Measurements from ENCODE around the gene DDX59. TPM values are rescaled to one million over a fixed set of nuclear protein-coding genes. Genes with fewer than 3 reads are reported as not detected.
"Not testable (repeated sequence)": the region's sequence is repeated elsewhere in the genome, so short reads cannot be mapped to it uniquely, and the experiment has no call there.

Gene DDX59
- total RNA-seq, 1 experiment from 2014 or later, result 9.6 TPM

DNA sequence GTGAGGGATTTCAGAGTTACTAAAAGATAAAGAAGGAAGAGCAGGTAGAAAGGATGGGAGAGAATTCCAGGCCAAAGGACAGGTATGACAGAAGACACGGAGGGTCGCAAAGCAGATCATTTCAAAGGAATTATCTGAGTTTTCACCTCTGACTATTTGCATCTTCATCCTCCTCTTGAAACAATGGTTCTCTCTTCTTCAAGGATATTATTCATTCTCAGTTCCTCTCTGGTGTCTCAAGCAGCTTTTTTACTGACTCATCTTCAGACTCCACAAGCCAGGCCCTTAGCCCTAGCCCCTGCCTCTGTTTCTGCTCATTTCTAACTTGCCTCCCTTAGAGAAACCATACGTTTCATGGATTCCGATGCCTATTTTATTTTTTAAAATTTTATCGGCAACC lies 15.0 kb downstream of the DDX59 start:
- H3K27me3 ChIP-seq, result no peaks in the 10 kb centered on the region
- no peaks in the 10 kb centered on the region for H3K36me3 ChIP-seq
- H3K9me3 ChIP-seq (replicated peaks), result no peaks in the 10 kb centered on the region
- H3K4me3 ChIP-seq, result no peak overlapping the region
- no peaks in the 10 kb centered on the region for H3K4me1 ChIP-seq
- H3K27ac ChIP-seq, result no peak overlapping the region
- no peak for DNase-seq

DNA sequence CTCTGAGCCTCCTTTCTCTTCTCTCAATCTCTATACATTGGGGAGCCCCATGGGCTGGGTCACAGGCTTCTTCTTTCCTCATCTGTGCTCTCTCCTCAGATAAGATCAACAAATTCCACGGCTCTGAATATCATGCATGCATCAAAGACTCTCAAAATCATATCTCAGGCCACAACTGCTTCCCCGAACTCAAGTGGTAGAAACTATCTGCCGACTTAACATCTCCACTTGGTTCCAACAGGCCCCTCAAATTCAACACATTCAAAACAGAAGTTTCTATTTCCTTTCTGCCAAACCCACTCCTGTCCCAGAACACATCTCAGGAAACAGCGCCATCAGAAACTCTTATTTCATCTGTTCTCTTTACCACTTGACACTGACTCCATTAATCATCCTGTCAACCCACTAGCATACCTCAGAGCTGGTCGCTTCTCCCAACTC lies 16.7 kb downstream of the DDX59 start:
- no peaks in the 10 kb centered on the region for H3K27me3 ChIP-seq
- H3K4me3 ChIP-seq, result no peak overlapping the region
- H3K27ac ChIP-seq, result no peak overlapping the region
- H3K9me3 ChIP-seq (replicated peaks), result no peaks in the 10 kb centered on the region
- no peaks in the 10 kb centered on the region for H3K4me1 ChIP-seq
- DNase-seq, result no peak
- H3K36me3 ChIP-seq, result 0 out of 2 replicates have a peak, but pooled peaks cover 4% of the 10 kb centered on the region

- no peaks in the 10 kb centered on the region for H3K27me3 ChIP-seq
- no peaks in the 10 kb centered on the region for H3K4me1 ChIP-seq
- H3K4me3 ChIP-seq, result no peak overlapping the region
- 0 out of 2 replicates have a peak, but pooled peaks cover 4% of the 10 kb centered on the region for H3K36me3 ChIP-seq
- no peaks in the 10 kb centered on the region for H3K9me3 ChIP-seq (replicated peaks)
- no peak for DNase-seq
- H3K27ac ChIP-seq, result no peak overlapping the region
These were observed 17.3 kb downstream of the DDX59 start for GRCh38 chr1:200652378-200652777.

DNA sequence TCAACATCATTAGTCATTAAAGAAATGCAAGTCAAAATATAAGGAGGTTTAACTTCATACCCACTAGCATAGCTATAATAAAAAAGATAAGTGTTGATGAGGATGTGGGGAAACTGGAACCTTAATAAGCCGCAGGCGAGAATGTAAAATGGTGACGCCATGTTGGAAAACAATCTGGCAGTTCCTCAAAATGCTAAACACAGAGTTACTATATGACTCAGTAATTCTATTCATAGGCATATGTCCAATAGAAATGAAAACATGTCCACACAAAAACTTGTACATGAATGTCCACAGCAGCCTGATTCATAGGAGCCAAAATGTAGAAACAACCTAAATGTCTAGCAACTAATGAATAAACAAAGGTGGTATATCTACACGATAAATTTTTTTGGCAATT lies 23.2 kb downstream of the DDX59 start:
- no peak for DNase-seq
- H3K36me3 ChIP-seq, result 0 out of 2 replicates have a peak, but pooled peaks cover 4% of the 10 kb centered on the region
- no peaks in the 10 kb centered on the region for H3K4me1 ChIP-seq
- H3K27me3 ChIP-seq, result no peaks in the 10 kb centered on the region
- no peak overlapping the region for H3K27ac ChIP-seq
- H3K9me3 ChIP-seq (replicated peaks), result no peaks in the 10 kb centered on the region
- no peak overlapping the region for H3K4me3 ChIP-seq

DNA sequence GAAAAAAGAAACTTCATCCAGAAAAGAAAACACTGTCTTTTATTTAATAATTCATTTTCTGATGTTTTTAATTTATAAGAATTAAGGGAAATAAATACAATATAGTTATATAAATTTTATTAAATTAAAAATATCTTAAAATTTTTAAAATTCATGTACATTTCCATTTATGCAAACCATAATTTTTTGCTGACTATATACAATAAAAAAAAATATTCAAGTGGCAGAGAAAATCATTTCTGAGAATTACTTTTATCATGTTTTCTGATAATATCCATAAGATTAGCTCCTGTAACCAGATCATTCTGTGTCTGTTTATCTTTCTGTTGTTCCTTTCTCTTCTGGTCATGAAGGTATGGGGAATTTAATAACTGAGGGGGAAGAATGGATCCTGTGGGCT lies 25.7 kb downstream of the DDX59 start:
- no peak overlapping the region for H3K4me3 ChIP-seq
- H3K9me3 ChIP-seq (replicated peaks), result no peaks in the 10 kb centered on the region
- H3K27me3 ChIP-seq, result no peaks in the 10 kb centered on the region
- no peak overlapping the region for H3K27ac ChIP-seq
- no peak for DNase-seq
- H3K4me1 ChIP-seq, result no peaks in the 10 kb centered on the region
- 0 out of 2 replicates have a peak, but pooled peaks cover 4% of the 10 kb centered on the region for H3K36me3 ChIP-seq

DNA sequence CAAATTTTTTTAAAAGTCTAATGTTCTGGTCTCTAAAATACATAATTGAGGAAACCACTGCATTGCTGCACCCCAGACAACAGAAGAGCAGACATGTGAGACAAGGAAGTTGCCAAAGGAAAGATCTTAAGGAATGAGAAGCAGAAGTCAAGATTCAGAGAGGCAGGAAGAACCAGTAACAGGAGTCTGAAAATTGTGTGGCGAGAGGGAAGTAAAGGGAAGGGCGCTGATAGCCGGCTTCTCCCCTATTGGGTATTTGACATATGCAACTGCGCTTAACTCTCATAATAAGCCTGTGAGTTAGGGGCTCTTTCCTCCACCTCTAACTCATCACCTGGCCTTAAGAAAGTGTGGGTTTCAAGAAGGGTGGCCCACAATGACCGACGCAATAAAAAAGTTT lies 27.2 kb downstream of the DDX59 start:
- H3K36me3 ChIP-seq, result no peaks in the 10 kb centered on the region
- no peaks in the 10 kb centered on the region for H3K9me3 ChIP-seq (replicated peaks)
- H3K27ac ChIP-seq, result no peak overlapping the region
- DNase-seq, result no peak
- H3K27me3 ChIP-seq, result no peaks in the 10 kb centered on the region
- no peak overlapping the region for H3K4me3 ChIP-seq
- no peaks in the 10 kb centered on the region for H3K4me1 ChIP-seq

- no peak overlapping the region for H3K27ac ChIP-seq
- H3K27me3 ChIP-seq, result no peaks in the 10 kb centered on the region
- no peaks in the 10 kb centered on the region for H3K9me3 ChIP-seq (replicated peaks)
- H3K4me3 ChIP-seq, result no peak overlapping the region
- no peaks in the 10 kb centered on the region for H3K4me1 ChIP-seq
- DNase-seq, result no peak
- H3K36me3 ChIP-seq, result no peaks in the 10 kb centered on the region
These were observed 28.7 kb downstream of the DDX59 start for GRCh38 chr1:200640963-200641401.

GRCh38 chr1:200640373-200640962 lies 29.2 kb downstream of the DDX59 start:
- no peak for DNase-seq
- no peaks in the 10 kb centered on the region for H3K9me3 ChIP-seq (replicated peaks)
- no peaks in the 10 kb centered on the region for H3K36me3 ChIP-seq
- H3K4me1 ChIP-seq, result no peaks in the 10 kb centered on the region
- H3K4me3 ChIP-seq, result no peak overlapping the region
- H3K27me3 ChIP-seq, result no peaks in the 10 kb centered on the region
- no peak overlapping the region for H3K27ac ChIP-seq

DNA sequence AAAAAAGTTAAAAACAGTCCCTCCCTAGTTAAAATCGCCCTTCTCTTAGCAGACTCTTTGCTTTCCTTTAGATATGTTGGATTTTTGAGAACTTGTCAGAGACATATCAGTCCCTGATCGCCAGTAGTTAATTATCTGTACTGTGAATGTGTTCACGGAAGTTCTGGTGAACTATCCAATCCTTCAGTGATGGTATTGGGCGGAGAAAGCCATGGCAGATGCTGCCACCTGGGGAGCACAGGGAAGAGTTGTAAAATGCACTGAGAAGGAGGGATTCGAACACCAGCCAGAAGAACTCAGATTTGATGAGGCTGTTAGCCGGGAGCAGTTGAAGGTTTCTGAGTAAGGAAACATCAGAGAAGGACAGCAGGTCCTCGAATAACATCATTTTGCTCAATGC lies 31.6 kb downstream of the DDX59 start:
- Histone ChIP-seq H3K27ac (no peak overlapping the region), H3K4me3 (no peak overlapping the region), H3K36me3 (no peaks in the 10 kb centered on the region), H3K4me1 (no peaks in the 10 kb centered on the region), H3K27me3 (no peaks in the 10 kb centered on the region), H3K9me3 (replicated peaks) (no peaks in the 10 kb centered on the region)
- DNase-seq, result no peak

GRCh38 chr1:200636681-200637080 lies 33.0 kb downstream of the DDX59 start:
- Histone ChIP-seq H3K36me3 (no peaks in the 10 kb centered on the region), H3K4me3 (no peak overlapping the region), H3K27ac (no peak overlapping the region), H3K27me3 (no peaks in the 10 kb centered on the region), H3K4me1 (no peaks in the 10 kb centered on the region), H3K9me3 (replicated peaks) (no peaks in the 10 kb centered on the region)
- no peak for DNase-seq

- Histone ChIP-seq H3K9me3 (replicated peaks) (no peaks in the 10 kb centered on the region), H3K27me3 (no peaks in the 10 kb centered on the region), H3K4me1 (no peaks in the 10 kb centered on the region), H3K36me3 (no peaks in the 10 kb centered on the region), H3K27ac (no peak overlapping the region), H3K4me3 (no peak overlapping the region)
- no peak for DNase-seq
These were observed 35.2 kb downstream of the DDX59 start for GRCh38 chr1:200634261-200635122.

DNA sequence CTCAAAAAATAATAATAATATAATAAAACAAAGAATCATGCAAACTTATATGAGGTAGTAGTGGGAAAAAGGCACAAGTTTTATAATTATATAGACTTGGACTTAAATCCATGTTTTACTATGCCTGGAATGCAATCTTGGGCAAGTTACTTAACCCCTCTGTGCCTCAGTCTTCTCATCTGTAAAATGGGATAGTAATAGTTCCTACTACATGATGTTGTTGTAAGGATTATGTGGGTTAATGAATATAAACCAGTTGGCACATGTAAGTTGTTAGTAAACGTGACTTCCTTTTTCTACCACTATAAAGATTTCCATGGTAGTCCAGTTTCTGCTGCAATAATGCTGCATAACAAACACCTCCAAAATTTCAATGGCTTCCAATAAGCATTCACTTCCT lies 38.3 kb downstream of the DDX59 start:
- Histone ChIP-seq H3K27me3 (no peaks in the 10 kb centered on the region), H3K9me3 (replicated peaks) (no peaks in the 10 kb centered on the region), H3K4me1 (no peaks in the 10 kb centered on the region), H3K36me3 (no peaks in the 10 kb centered on the region), H3K27ac (no peak overlapping the region), H3K4me3 (no peak overlapping the region)
- DNase-seq, result no peak

- H3K27me3 ChIP-seq; H3K4me1 ChIP-seq; H3K36me3 ChIP-seq; H3K4me3 ChIP-seq; H3K9me3 ChIP-seq (replicated peaks); DNase-seq; H3K27ac ChIP-seq: not testable (repeated sequence)
These were observed 39.2 kb downstream of the DDX59 start for GRCh38 chr1:200630515-200630899.

- Histone ChIP-seq H3K4me3 (no peak overlapping the region), H3K9me3 (replicated peaks) (no peaks in the 10 kb centered on the region), H3K4me1 (no peaks in the 10 kb centered on the region), H3K27me3 (no peaks in the 10 kb centered on the region), H3K27ac (no peak overlapping the region), H3K36me3 (no peaks in the 10 kb centered on the region)
- DNase-seq, result no peak
These were observed 39.7 kb downstream of the DDX59 start for GRCh38 chr1:200629876-200630514.

- Histone ChIP-seq H3K27ac (no peak overlapping the region), H3K36me3 (no peaks in the 10 kb centered on the region), H3K9me3 (replicated peaks) (no peaks in the 10 kb centered on the region), H3K27me3 (no peaks in the 10 kb centered on the region), H3K4me1 (no peaks in the 10 kb centered on the region), H3K4me3 (no peak overlapping the region)
- DNase-seq, result no peak
These were observed 41.4 kb downstream of the DDX59 start for GRCh38 chr1:200628223-200628881.
